Measurements from ENCODE around the gene RPL37.

DNA sequence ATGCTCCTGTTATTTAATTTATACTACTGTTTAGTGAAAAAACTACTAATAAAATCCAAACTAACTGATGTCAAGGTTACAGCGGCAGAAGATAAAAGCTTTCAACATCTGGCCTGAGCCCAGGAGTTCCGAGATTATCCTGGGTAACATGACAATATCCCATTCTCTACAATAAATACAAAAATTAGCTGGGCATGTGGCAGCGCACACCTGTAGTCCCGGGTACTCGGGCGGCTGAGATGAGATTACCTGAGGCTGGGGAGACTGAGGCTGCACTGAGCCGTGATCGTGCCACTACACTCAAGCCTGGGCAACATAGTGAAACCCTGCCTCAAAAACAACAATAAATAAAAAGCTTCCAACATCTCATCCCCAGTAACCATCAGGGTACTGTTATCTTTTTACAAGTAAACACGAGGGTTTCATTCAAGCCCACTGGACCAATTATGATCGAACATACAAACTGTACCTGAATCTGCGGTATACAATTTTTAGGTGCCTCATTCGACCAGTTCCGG lies 1.3 kb downstream of the RPL37 start:
- TF ChIP-seq, protein P1, sequence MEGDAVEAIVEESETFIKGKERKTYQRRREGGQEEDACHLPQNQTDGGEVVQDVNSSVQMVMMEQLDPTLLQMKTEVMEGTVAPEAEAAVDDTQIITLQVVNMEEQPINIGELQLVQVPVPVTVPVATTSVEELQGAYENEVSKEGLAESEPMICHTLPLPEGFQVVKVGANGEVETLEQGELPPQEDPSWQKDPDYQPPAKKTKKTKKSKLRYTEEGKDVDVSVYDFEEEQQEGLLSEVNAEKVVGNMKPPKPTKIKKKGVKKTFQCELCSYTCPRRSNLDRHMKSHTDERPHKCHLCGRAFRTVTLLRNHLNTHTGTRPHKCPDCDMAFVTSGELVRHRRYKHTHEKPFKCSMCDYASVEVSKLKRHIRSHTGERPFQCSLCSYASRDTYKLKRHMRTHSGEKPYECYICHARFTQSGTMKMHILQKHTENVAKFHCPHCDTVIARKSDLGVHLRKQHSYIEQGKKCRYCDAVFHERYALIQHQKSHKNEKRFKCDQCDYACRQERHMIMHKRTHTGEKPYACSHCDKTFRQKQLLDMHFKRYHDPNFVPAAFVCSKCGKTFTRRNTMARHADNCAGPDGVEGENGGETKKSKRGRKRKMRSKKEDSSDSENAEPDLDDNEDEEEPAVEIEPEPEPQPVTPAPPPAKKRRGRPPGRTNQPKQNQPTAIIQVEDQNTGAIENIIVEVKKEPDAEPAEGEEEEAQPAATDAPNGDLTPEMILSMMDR (IDR thresholded peaks at IDR 0.05), result no peak
- TF ChIP-seq POLR2AphosphoS5 (IDR thresholded peaks at IDR 0.05; ENCODE audit: low read depth, low read length), result no peak; the same call in 1 of the 2 replicates
- TF ChIP-seq, protein P2, sequence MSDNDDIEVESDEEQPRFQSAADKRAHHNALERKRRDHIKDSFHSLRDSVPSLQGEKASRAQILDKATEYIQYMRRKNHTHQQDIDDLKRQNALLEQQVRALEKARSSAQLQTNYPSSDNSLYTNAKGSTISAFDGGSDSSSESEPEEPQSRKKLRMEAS (IDR thresholded peaks at IDR 0.05; ENCODE audit: low read depth), result no peak

Data from SK-N-SH (cell line).